GM23338 (cell line): ENCODE data around the gene CCT6A. TPM values are rescaled to one million over a fixed set of nuclear protein-coding genes. Genes with fewer than 3 reads are reported as not detected.

Experiments used
- ATAC-seq: fragments of 200-7000 bp; cut with Tn5 transposase; 3 replicates; pipeline ENCODE4 v1.9.1; 2020
- DNase-seq: peaks from one replicate; pipeline ENCODE4 v3.0.0-alpha.2; 2015; ENCODE audit warnings: low spot score
- H2AFZ ChIP-seq: fragments of 200-600 bp; sonication (generic); 2 replicates; pipeline ENCODE4 v1.8.0; 2016; ENCODE audit warnings: antibody characterized with exemption, mild to moderate bottlenecking, moderate library complexity
- H3F3A ChIP-seq: fragments of 200-600 bp; sonication (generic); replicated peaks from 2 replicates; pipeline ENCODE4 v1.8.0; 2017; ENCODE audit warnings: antibody characterized with exemption, mixed run types, low read depth
- H3K27ac ChIP-seq: fragments of 200-600 bp; sonication (generic); 2 replicates; pipeline ENCODE4 v1.6.1; 2016; ENCODE audit warnings: low read depth
- H3K27me3 ChIP-seq: fragments of 200-600 bp; sonication (generic); 2 replicates; pipeline ENCODE4 v1.8.0; 2016; ENCODE audit warnings: mild to moderate bottlenecking, mixed run types, moderate library complexity; ENCODE audit not compliant: insufficient read depth
- H3K36me3 ChIP-seq: fragments of 200-600 bp; sonication (generic); 2 replicates; pipeline ENCODE4 v1.8.0; 2016; ENCODE audit warnings: mild to moderate bottlenecking; ENCODE audit not compliant: insufficient read depth
- H3K4me1 ChIP-seq: fragments of 200-600 bp; sonication (generic); 2 replicates; pipeline ENCODE4 v1.8.0; 2016; ENCODE audit warnings: mild to moderate bottlenecking, moderate library complexity; ENCODE audit not compliant: insufficient read depth
- H3K4me2 ChIP-seq: fragments of 200-600 bp; sonication (generic); 2 replicates; pipeline ENCODE4 v1.7.1; 2017; ENCODE audit warnings: mixed run types
- H3K4me3 ChIP-seq: fragments of 200-600 bp; sonication (generic); 2 replicates; pipeline ENCODE4 v1.6.1; 2016; ENCODE audit warnings: mixed run types
- H3K79me2 ChIP-seq: fragments of 200-600 bp; sonication (generic); replicated peaks from 2 replicates; pipeline ENCODE4 v1.8.0; 2017; ENCODE audit warnings: mild to moderate bottlenecking; ENCODE audit not compliant: insufficient read depth
- H3K9me2 ChIP-seq: fragments of 200-600 bp; sonication (generic); 2 replicates; pipeline ENCODE4 v1.8.0; 2017; ENCODE audit not compliant: insufficient read depth
- H4K20me1 ChIP-seq: fragments of 200-600 bp; sonication (generic); replicated peaks from 2 replicates; pipeline ENCODE4 v1.8.0; 2017; ENCODE audit warnings: mild to moderate bottlenecking; ENCODE audit not compliant: insufficient read depth
- H3K27ac Mint-ChIP-seq: 2 replicates; pipeline ENCODE4 v1.8.0; 2020; ENCODE audit warnings: inconsistent platforms, mild to moderate bottlenecking, moderate library complexity, mixed read lengths
- H3K27me3 Mint-ChIP-seq: 3 replicates; pipeline ENCODE4 v1.8.0; 2022; ENCODE audit warnings: low read depth, mild to moderate bottlenecking, moderate library complexity, mixed read lengths, inconsistent platforms; ENCODE audit not compliant: insufficient read depth, poor library complexity
- H3K36me3 Mint-ChIP-seq: 3 replicates; pipeline ENCODE4 v1.8.0; 2021; ENCODE audit warnings: low read depth, mild to moderate bottlenecking, inconsistent platforms, moderate library complexity, mixed read lengths
- H3K4me1 Mint-ChIP-seq: 3 replicates; pipeline ENCODE4 v1.8.0; 2020; ENCODE audit warnings: mild to moderate bottlenecking, inconsistent platforms, mixed read lengths
- H3K4me3 Mint-ChIP-seq: 3 replicates; pipeline ENCODE4 v1.8.0; 2021; ENCODE audit warnings: moderate library complexity, mild to moderate bottlenecking, inconsistent platforms, mixed read lengths
- H3K9me3 Mint-ChIP-seq: 3 replicates; pipeline ENCODE4 v1.8.0; 2020; ENCODE audit warnings: moderate library complexity, mild to moderate bottlenecking, inconsistent platforms, mixed read lengths
- CREB1 ChIP-seq: fragments of 250-450 bp; sonication (Bioruptor Pico); IDR thresholded peaks from 2 replicates; pipeline ENCODE4 v1.5.0; 2020; ENCODE audit warnings: low read depth, mild to moderate bottlenecking, moderate library complexity
- CTCF ChIP-seq, 2 experiments: fragments of 200-600 bp in 1 of 2; sonication (generic) in 1 of 2; conservative IDR thresholded peaks; 2 replicates each; pipeline versions ENCODE4 v1.5.1 to v1.6.1; 2016 to 2017; ENCODE audit warnings: antibody characterized with exemption in 2 of 2, low read depth in 2 of 2, mild to moderate bottlenecking in 2 of 2, moderate library complexity in 1 of 2
- ETS1 ChIP-seq: IDR thresholded peaks from 2 replicates; pipeline ENCODE4 v1.6.1; 2016; ENCODE audit warnings: antibody characterized with exemption
- EZH2 ChIP-seq: fragments of 200-600 bp; sonication (generic); IDR thresholded peaks from one replicate; pipeline ENCODE4 v1.8.0; 2017; ENCODE audit warnings: antibody characterized with exemption, mild to moderate bottlenecking, low read depth; ENCODE audit not compliant: unreplicated experiment
- EZH2phosphoT487 ChIP-seq: fragments of 200-600 bp; sonication (generic); IDR thresholded peaks from one replicate; pipeline ENCODE4 v1.8.1; 2018; ENCODE audit warnings: antibody characterized with exemption; ENCODE audit not compliant: unreplicated experiment
- JUNB ChIP-seq: IDR thresholded peaks from one replicate; pipeline ENCODE4 v1.6.1; 2016; ENCODE audit warnings: antibody characterized with exemption; ENCODE audit not compliant: unreplicated experiment
- NANOG ChIP-seq: IDR thresholded peaks from 2 replicates; pipeline ENCODE4 v1.6.1; 2016; ENCODE audit warnings: antibody characterized with exemption, borderline replicate concordance
- POLR2AphosphoS5 ChIP-seq: IDR thresholded peaks from 2 replicates; pipeline ENCODE4 v1.6.1; 2016; ENCODE audit warnings: antibody characterized with exemption, low read depth
- REST ChIP-seq: IDR thresholded peaks from one replicate; pipeline ENCODE4 v1.6.1; 2018; ENCODE audit warnings: antibody characterized with exemption; ENCODE audit not compliant: unreplicated experiment
- STAT1 ChIP-seq: IDR thresholded peaks from one replicate; pipeline ENCODE4 v1.6.1; 2016; ENCODE audit warnings: antibody characterized with exemption; ENCODE audit not compliant: unreplicated experiment
- ZNF114 ChIP-seq: fragments of 250-450 bp; sonication (Bioruptor Pico); IDR thresholded peaks from 2 replicates; pipeline ENCODE4 v1.5.0; 2020; ENCODE audit warnings: mild to moderate bottlenecking, moderate library complexity
- ZNF331 ChIP-seq: fragments of 250-450 bp; sonication (Bioruptor Pico); IDR thresholded peaks from 2 replicates; pipeline ENCODE4 v1.5.0; 2020; ENCODE audit warnings: low read depth, mild to moderate bottlenecking, moderate library complexity
- ZNF462 ChIP-seq: fragments of 250-450 bp; sonication (Bioruptor Pico); IDR thresholded peaks from 2 replicates; pipeline ENCODE4 v1.5.0; 2020; ENCODE audit warnings: mild to moderate bottlenecking, moderate library complexity
- polyA plus RNA-seq: library from polyadenylated mRNA; unstranded; fragments of >200 nt; fragmentation: Nextera tagmentation; extraction: Ambion mirVana; gene quantifications from 2 replicates; pipeline ENCODE4 v1.2.1, GENCODE V29; 2016
- total RNA-seq: library from RNA; depleted of rRNA; stranded (reverse); fragments of >200 nt; shearing (Covaris generic); gene quantifications from 2 replicates; pipeline ENCODE4 v1.2.3, GENCODE V29; 2014

Gene CCT6A
- total and polyA plus RNA-seq, 2 experiments from 2014 or later, result 266 to 505 TPM

- DNase-seq (no peak), ATAC-seq (no peak)
- Histone ChIP-seq H3K4me1 (no peaks in the 10 kb centered on the region), H3K4me2 (no peak overlapping the region), H3K27ac (no peak overlapping the region), H3F3A (no peaks in the 10 kb centered on the region), H3K79me2 (no peaks in the 10 kb centered on the region), H3K4me3 (no peak overlapping the region), H3K27me3 (no peaks in the 10 kb centered on the region), H2AFZ (no peak overlapping the region), H3K36me3 (no peaks in the 10 kb centered on the region; the same call in 1 of the 2 replicates), H3K9me2 (no peaks in the 10 kb centered on the region), H4K20me1 (no peaks in the 10 kb centered on the region)
- Mint-ChIP-seq H3K27ac (no peak overlapping the region), H3K4me1 (no peaks in the 10 kb centered on the region), H3K4me3 (no peak overlapping the region), H3K36me3 (peaks cover 18% of the 10 kb centered on the region), H3K9me3 (peaks cover 96% of the 10 kb centered on the region), H3K27me3 (no peaks in the 10 kb centered on the region)
- TF ChIP-seq JUNB (no peak), ZNF331 (no peak), EZH2phosphoT487 (no peak), ZNF462 (no peak), EZH2 (no peak), CTCF (conservative IDR thresholded peaks at IDR 0.05; ENCODE audit: low read depth in 2 of 2) (no peak), ETS1 (no peak), REST (no peak), POLR2AphosphoS5 (no peak), ZNF114 (no peak), NANOG (no peak), CREB1 (CRISPR knock-in tag) (no peak), STAT1 (no peak)
Measured at GRCh38 chr7:56110611-56111010, 59.0 kb downstream of the CCT6A start.
